Measurements from ENCODE around the gene MTAP.

The MTAP gene

GRCh38 chr9:21889673-21890072, 87.2 kb downstream of the MTAP start:
- Histone ChIP-seq H3K4me2 (ENCODE audit: low read depth, low read length) (no peak overlapping the region), H3K9ac (ENCODE audit: low read length) (no peak overlapping the region), H3F3A (ENCODE audit: insufficient read depth, low read length) (no peaks in the 10 kb centered on the region), H3K36me3 (replicated peaks; ENCODE audit: insufficient read depth, low read length) (no peaks in the 10 kb centered on the region), H2AFZ (ENCODE audit: low read length) (no peak overlapping the region), H3K27me3 (replicated peaks; ENCODE audit: insufficient read depth, low read length) (no peaks in the 10 kb centered on the region), H3K9me3 (replicated peaks; ENCODE audit: insufficient read depth, low read length) (no peaks in the 10 kb centered on the region), H3K4me1 (ENCODE audit: low read length) (no peaks in the 10 kb centered on the region), H3K79me2 (ENCODE audit: low read length) (no peaks in the 10 kb centered on the region), H3K27ac (ENCODE audit: low read length) (no peak overlapping the region), H4K20me1 (ENCODE audit: insufficient read depth, low read length) (no peaks in the 10 kb centered on the region), H3K9me2 (replicated peaks; ENCODE audit: insufficient read depth, low read length) (no peaks in the 10 kb centered on the region), H3K4me3 (ENCODE audit: low read length) (no peak overlapping the region)
- DNase-seq: no peak
- TF ChIP-seq EZH2phosphoT487 (IDR thresholded peaks at IDR 0.05; ENCODE audit: low read length) (no peak), CTCF (IDR thresholded peaks at IDR 0.05; ENCODE audit: low read length) (no peak), EZH2 (optimal IDR thresholded peaks at IDR 0.05; ENCODE audit: low read depth, low read length) (no peak)

GRCh38 chr9:21890696-21891095, 88.3 kb downstream of the MTAP start:
- Histone ChIP-seq H3K27me3 (replicated peaks; ENCODE audit: insufficient read depth, low read length) (no peaks in the 10 kb centered on the region), H3K4me3 (ENCODE audit: low read length) (no peak overlapping the region), H3K9me3 (replicated peaks; ENCODE audit: insufficient read depth, low read length) (no peaks in the 10 kb centered on the region), H3K27ac (ENCODE audit: low read length) (no peak overlapping the region), H4K20me1 (ENCODE audit: insufficient read depth, low read length) (no peaks in the 10 kb centered on the region), H3K36me3 (replicated peaks; ENCODE audit: insufficient read depth, low read length) (no peaks in the 10 kb centered on the region), H2AFZ (ENCODE audit: low read length) (no peak overlapping the region), H3K79me2 (ENCODE audit: low read length) (no peaks in the 10 kb centered on the region), H3K4me2 (ENCODE audit: low read depth, low read length) (no peak overlapping the region), H3F3A (ENCODE audit: insufficient read depth, low read length) (no peaks in the 10 kb centered on the region), H3K4me1 (ENCODE audit: low read length) (no peaks in the 10 kb centered on the region), H3K9ac (ENCODE audit: low read length) (no peak overlapping the region), H3K9me2 (replicated peaks; ENCODE audit: insufficient read depth, low read length) (no peaks in the 10 kb centered on the region)
- TF ChIP-seq CTCF (IDR thresholded peaks at IDR 0.05; ENCODE audit: low read length) (no peak), EZH2 (optimal IDR thresholded peaks at IDR 0.05; ENCODE audit: low read depth, low read length) (no peak), EZH2phosphoT487 (IDR thresholded peaks at IDR 0.05; ENCODE audit: low read length) (no peak)
- no peak for DNase-seq

GRCh38 chr9:21901546-21901945, 99.1 kb downstream of the MTAP start:
- Histone ChIP-seq H3K4me1 (ENCODE audit: low read length) (peaks cover 5% of the 10 kb centered on the region; the same call in 1 of the 2 replicates), H3F3A (ENCODE audit: insufficient read depth, low read length) (no peaks in the 10 kb centered on the region), H3K36me3 (replicated peaks; ENCODE audit: insufficient read depth, low read length) (no peaks in the 10 kb centered on the region), H3K79me2 (ENCODE audit: low read length) (no peaks in the 10 kb centered on the region), H3K4me2 (ENCODE audit: low read depth, low read length) (no peak overlapping the region), H3K4me3 (ENCODE audit: low read length) (no peak overlapping the region), H3K9ac (ENCODE audit: low read length) (no peak overlapping the region), H3K9me3 (replicated peaks; ENCODE audit: insufficient read depth, low read length) (no peaks in the 10 kb centered on the region), H3K9me2 (replicated peaks; ENCODE audit: insufficient read depth, low read length) (no peaks in the 10 kb centered on the region), H3K27me3 (replicated peaks; ENCODE audit: insufficient read depth, low read length) (no peaks in the 10 kb centered on the region), H4K20me1 (ENCODE audit: insufficient read depth, low read length) (no peaks in the 10 kb centered on the region), H3K27ac (ENCODE audit: low read length) (no peak overlapping the region), H2AFZ (ENCODE audit: low read length) (no peak overlapping the region)
- no peak for TF ChIP-seq CTCF (IDR thresholded peaks at IDR 0.05; ENCODE audit: low read length)
- DNase-seq: no peak

All from MM.1S (cell line).